Gastrocnemius medialis (tissue), 4 donors: ENCODE data around the gene SEC61A1.

Experiments
- CTCF ChIP-seq, 5 experiments: fragments of 450-650 bp in 3 of 5; fragments of 200-600 bp in 2 of 5; sonication (generic) in 2 of 5; IDR thresholded peaks in 4 of 5; conservative IDR thresholded peaks in 1 of 5; 1 replicate in 4 of 5; 2 replicates in 1 of 5; pipeline ENCODE4 v1.5.1; 2016 to 2019; ENCODE audit warnings: antibody characterized with exemption in 5 of 5, mild to moderate bottlenecking in 3 of 5, moderate library complexity in 3 of 5
- POLR2A ChIP-seq, 2 donors: fragments of 450-650 bp; IDR thresholded peaks; one replicate each; pipeline ENCODE4 v1.6.1; 2017; ENCODE audit warnings: antibody characterized with exemption in 2 of 2, mild to moderate bottlenecking in 2 of 2, moderate library complexity in 2 of 2

GRCh38 chr3:128007033-128007424 is 45.2 kb upstream of the SEC61A1 start:
- TF ChIP-seq CTCF (IDR thresholded peaks at IDR 0.05 in 4 of 5, conservative IDR thresholded peaks at IDR 0.05 in 1 of 5), result no peak
- no peak for TF ChIP-seq POLR2A (IDR thresholded peaks at IDR 0.05)
